Muscle of leg (tissue), 11 donors: ENCODE results near the gene CCDC28B. TPM values are rescaled to one million over a fixed set of nuclear protein-coding genes. Genes with fewer than 3 reads are reported as not detected.

Experiments
- DNase-seq: peaks from one replicate; pipeline ENCODE4 v3.0.0; 2013
- H3K27ac ChIP-seq: one replicate; pipeline ENCODE4 v1.5.1; 2013; ENCODE audit warnings: mild to moderate bottlenecking, low read length, control low read depth
- H3K27me3 ChIP-seq: one replicate; pipeline ENCODE4 v1.6.1; 2013; ENCODE audit warnings: low read length; ENCODE audit not compliant: control insufficient read depth, insufficient read depth
- H3K36me3 ChIP-seq: one replicate; pipeline ENCODE4 v1.6.1; 2013; ENCODE audit warnings: low read length; ENCODE audit not compliant: control insufficient read depth, insufficient read depth
- H3K4me1 ChIP-seq: one replicate; pipeline ENCODE4 v1.6.1; 2013; ENCODE audit warnings: low read length; ENCODE audit not compliant: control insufficient read depth, insufficient read depth
- H3K4me3 ChIP-seq: one replicate; pipeline ENCODE4 v1.5.1; 2013; ENCODE audit warnings: low read length, control low read depth
- H3K9me3 ChIP-seq: replicated peaks from 2 replicates; pipeline ENCODE4 v1.6.1; 2013; ENCODE audit warnings: low read depth, low read length; ENCODE audit not compliant: control insufficient read depth
- WGBS: methylation state at CpG from one replicate; pipeline ENCODE4 v1.1.5; 2013; ENCODE audit warnings: missing lambda C conversion rate; ENCODE audit not compliant: insufficient coverage; 5-methylcytosine and 5-hydroxymethylcytosine counted together
- polyA plus RNA-seq, 8 donors: library from polyadenylated mRNA; unstranded; fragments of 120-200 nt; gene quantifications; one replicate each; pipeline versions ENCODE4 v1.2.1 to v1.2.3, GENCODE V29; 2013; ENCODE audit warnings: inconsistent platforms in 1 of 8, low replicate concordance in 1 of 8; ENCODE audit not compliant: insufficient read length in 8 of 8, insufficient read depth in 1 of 8
- total RNA-seq: library from RNA; stranded (reverse); fragments of 120-200 nt; gene quantifications from one replicate; pipeline ENCODE4 v1.2.4, GENCODE V29; 2013

Gene CCDC28B
- total and polyA plus RNA-seq, 9 donors, result 31.9 to 70.0 (median 46.8) TPM

DNA sequence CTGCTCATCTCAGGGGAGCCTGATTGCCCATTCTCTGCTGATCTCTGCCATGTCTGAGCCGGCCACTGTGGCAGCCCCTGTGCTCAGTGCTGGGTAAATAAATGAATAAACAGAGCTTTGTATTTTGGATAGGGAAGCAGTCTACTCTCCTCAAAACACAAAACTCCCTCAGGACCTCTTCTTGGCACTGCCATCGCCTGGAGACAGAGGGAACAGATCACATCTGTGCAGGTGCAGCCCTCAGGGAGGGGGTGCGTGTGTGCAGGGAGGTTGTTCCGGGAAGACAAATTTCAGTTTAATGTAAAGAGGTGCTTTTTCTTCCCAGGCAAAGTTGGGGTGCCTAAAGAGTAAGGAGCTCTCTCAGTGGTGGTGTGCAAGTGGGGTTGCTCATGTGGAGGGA, 38.9 kb downstream of the CCDC28B start:
- no peak for DNase-seq
- H3K36me3 ChIP-seq, result peaks cover 14% of the 10 kb centered on the region
- H3K4me1 ChIP-seq, result peaks cover 36% of the 10 kb centered on the region
- H3K27ac ChIP-seq, result peak overlapping the region; percentile 91
- H3K4me3 ChIP-seq, result no peak overlapping the region
- no peaks in the 10 kb centered on the region for H3K9me3 ChIP-seq
- H3K27me3 ChIP-seq, result no peaks in the 10 kb centered on the region
- WGBS, result 39% methylated on average over 2 of the region's 4 CpGs

- Histone ChIP-seq H3K27me3 (no peaks in the 10 kb centered on the region), H3K4me3 (peak overlapping the region; percentile 78), H3K27ac (peak overlapping the region; percentile 91), H3K9me3 (no peaks in the 10 kb centered on the region), H3K36me3 (peaks cover 11% of the 10 kb centered on the region), H3K4me1 (peaks cover 36% of the 10 kb centered on the region)
- no peak for DNase-seq
- 15% methylated on average over 19 of the region's 20 CpGs for WGBS
These were observed 39.4 kb downstream of the CCDC28B start for GRCh38 chr1:32239790-32240139.

DNA sequence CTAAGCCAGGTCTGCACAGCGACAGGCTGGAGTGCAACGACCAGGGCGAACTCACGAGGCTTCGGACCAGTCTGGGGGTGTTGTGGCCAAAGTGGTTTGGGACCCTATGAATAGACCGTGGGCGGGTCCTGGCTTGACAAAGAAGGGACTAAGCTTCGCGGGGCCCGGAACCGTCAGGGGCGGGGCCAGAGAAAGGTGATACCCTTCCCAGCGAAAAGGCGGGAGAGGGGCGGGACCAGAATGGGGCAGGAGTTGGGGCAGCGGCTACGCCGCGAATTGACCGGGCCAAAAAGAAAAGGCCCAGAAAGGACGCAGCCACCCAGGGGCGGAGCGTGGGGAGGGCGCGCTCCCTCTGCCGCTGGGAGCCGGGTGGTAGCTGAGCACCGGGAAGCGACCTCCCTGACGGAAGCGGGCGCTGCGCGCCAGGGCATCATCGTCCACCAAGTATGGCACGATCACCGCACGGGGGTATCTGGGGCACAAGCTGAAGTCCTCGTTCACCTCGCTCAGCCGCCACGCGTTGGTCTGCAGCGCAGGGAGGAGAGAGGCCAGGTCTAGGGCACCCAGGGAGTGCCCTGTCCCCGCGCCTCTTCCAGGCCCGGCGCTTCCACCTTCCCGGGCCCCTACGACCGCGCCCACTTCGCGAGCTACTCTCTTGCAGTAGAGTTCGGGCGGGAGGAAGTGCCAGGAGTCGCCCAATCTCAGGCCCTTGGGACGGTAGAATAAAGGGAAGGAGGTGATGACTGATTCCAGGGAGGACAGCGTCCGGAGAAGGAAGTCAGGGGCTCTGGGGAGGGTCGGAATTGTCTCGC, 40.0 kb downstream of the CCDC28B start:
- DNase-seq, result peak; percentile 77
- peak overlapping the region; percentile 78 for H3K4me3 ChIP-seq
- WGBS, result 1% methylated on average over 58 of the region's 62 CpGs
- no peaks in the 10 kb centered on the region for H3K27me3 ChIP-seq
- peaks cover 36% of the 10 kb centered on the region for H3K4me1 ChIP-seq
- peak overlapping the region; percentile 91 for H3K27ac ChIP-seq
- no peaks in the 10 kb centered on the region for H3K9me3 ChIP-seq
- peaks cover 8% of the 10 kb centered on the region for H3K36me3 ChIP-seq

DNA sequence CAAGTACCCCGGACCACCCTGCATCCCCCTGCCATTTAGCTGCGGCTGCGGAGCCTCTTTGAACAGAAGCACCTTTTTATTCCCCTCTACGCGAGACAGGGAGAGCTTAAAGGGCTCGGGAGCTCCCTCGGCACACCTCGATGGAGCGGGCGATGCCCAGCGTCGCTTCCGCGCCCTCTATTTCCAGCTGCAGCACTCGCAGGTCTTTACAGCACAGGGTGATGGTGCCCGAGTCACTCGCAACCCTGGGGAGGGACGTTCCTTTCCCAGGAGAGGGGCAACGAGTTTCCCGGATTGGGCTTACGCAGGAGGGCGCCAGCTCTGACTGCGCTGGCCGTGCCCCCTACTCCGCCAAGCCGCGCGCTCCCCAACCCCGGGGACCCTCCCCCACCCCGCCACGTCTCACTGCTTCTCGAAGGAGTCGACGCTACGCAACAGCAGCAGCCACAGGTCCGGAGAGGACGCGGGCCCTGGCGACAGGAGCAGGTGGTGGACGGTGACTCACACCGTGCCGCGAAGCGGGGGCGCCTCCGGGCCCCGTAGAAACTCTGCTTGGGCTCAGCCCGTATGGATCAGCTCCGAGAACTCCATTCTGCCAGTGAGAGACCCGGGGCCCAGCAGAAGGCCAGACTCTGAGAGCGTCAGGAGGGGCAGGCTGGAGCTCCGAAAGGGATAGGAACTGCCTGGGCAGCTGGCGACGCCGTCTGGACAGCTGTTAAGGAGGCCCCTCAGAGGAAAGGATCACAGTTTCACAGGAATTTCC, 40.8 kb downstream of the CCDC28B start:
- H3K4me1 ChIP-seq, result peaks cover 37% of the 10 kb centered on the region
- no peaks in the 10 kb centered on the region for H3K27me3 ChIP-seq
- under 1% methylated on average over 52 of the region's 55 CpGs for WGBS
- peak overlapping the region; percentile 91 for H3K27ac ChIP-seq
- DNase-seq, result peak; percentile 86
- no peaks in the 10 kb centered on the region for H3K9me3 ChIP-seq
- H3K36me3 ChIP-seq, result peaks cover 6% of the 10 kb centered on the region
- peak overlapping the region; percentile 78 for H3K4me3 ChIP-seq

- Histone ChIP-seq H3K9me3 (no peaks in the 10 kb centered on the region), H3K27me3 (no peaks in the 10 kb centered on the region), H3K27ac (peak overlapping the region; percentile 7), H3K36me3 (peaks cover 4% of the 10 kb centered on the region), H3K4me3 (no peak overlapping the region), H3K4me1 (peaks cover 46% of the 10 kb centered on the region)
- DNase-seq, result peak; percentile 85
- 80% methylated on average over 1 of the region's 7 CpGs for WGBS
These were observed 42.0 kb downstream of the CCDC28B start for GRCh38 chr1:32242341-32242851.

GRCh38 chr1:32246888-32247273, 46.5 kb downstream of the CCDC28B start, which contains the start of gene FAM167B:
TSS of gene FAM167B (plus strand) at chr1:32247222. CDS start at chr1:32247422, 200 bp downstream.
- Histone ChIP-seq H3K4me3 (no peak within 1 kb of the TSS), H3K27ac (peak within 1 kb of the TSS; percentile 82), H3K36me3 (no peaks in the 10 kb centered on the region), H3K27me3 (peaks cover 2% of the 10 kb centered on the region), H3K9me3 (no peaks in the 10 kb centered on the region), H3K4me1 (peaks cover 48% of the 10 kb centered on the region)
- peak; percentile 70 for DNase-seq
- WGBS, result 41% methylated on average over 2 of the region's 3 CpGs

DNA sequence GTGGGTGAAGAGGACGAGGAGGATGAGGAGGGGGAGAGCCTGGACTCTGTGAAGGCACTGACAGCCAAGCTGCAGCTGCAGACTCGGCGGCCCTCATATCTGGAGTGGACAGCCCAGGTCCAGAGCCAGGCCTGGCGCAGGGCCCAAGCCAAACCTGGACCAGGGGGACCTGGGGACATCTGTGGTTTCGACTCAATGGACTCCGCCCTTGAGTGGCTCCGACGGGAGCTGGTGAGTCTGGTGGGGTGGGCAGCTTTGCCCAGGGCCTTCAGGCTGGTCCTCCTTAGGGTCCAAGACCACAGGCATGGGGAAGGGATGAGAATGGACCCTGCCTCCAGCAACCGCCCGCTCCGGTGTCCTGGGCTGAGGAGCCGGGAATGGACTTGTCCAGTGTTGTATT, 47.1 kb downstream of the CCDC28B start:
- WGBS, result 43% methylated on average over 8 of the region's 12 CpGs
- Histone ChIP-seq H3K9me3 (no peaks in the 10 kb centered on the region), H3K4me3 (no peak overlapping the region), H3K27me3 (peaks cover 2% of the 10 kb centered on the region), H3K36me3 (no peaks in the 10 kb centered on the region), H3K4me1 (peaks cover 46% of the 10 kb centered on the region), H3K27ac (peak overlapping the region; percentile 82)
- no peak for DNase-seq

DNA sequence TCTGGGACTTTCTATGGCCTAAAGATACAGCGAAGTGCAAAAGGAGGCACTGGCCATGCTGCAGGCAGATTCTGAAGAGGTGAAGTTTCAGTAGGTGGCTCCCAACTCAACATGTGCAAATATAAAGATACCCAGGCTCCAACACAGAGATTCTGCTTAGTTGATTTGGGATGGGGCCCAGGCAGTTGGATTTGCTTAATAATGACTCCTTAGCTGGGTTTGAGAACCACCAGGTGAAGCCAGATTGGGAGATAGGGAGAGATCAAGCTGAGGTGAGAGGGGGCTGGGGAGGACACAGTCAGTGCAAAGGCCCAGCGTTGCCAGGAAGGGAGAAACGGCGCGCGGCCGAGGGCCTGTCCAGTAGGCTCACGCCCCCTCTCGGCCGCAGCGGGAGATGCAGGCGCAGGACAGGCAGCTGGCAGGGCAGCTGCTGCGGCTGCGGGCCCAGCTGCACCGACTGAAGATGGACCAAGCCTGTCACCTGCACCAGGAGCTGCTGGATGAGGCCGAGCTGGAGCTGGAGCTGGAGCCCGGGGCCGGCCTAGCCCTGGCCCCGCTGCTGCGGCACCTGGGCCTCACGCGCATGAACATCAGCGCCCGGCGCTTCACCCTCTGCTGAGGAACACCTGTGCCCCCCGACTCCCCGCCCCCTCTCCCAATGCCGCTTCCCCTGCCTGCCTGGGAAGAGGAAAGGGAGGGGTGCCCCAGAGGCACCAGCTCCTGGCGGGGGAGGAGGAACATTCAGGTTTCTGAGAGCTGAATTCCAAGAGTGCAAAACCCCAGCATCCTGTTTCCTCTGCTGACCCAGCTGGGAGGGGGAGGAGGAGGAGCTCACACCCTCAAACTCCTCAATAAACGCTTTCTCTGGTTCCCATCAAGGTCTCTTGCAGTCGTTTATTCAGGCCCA, 47.8 kb downstream of the CCDC28B start:
- peaks cover 2% of the 10 kb centered on the region for H3K27me3 ChIP-seq
- H3K9me3 ChIP-seq, result no peaks in the 10 kb centered on the region
- H3K4me1 ChIP-seq, result peaks cover 44% of the 10 kb centered on the region
- H3K27ac ChIP-seq, result peak overlapping the region; percentile 82
- no peak overlapping the region for H3K4me3 ChIP-seq
- DNase-seq, result peak; percentile 68
- no peaks in the 10 kb centered on the region for H3K36me3 ChIP-seq
- WGBS, result 3% methylated on average over 15 of the region's 31 CpGs

- H3K4me1 ChIP-seq, result peaks cover 44% of the 10 kb centered on the region
- H3K36me3 ChIP-seq, result no peaks in the 10 kb centered on the region
- H3K4me3 ChIP-seq, result no peak overlapping the region
- H3K27me3 ChIP-seq, result peaks cover 2% of the 10 kb centered on the region
- peak; percentile 64 for DNase-seq
- peak overlapping the region; percentile 90 for H3K27ac ChIP-seq
- no peaks in the 10 kb centered on the region for H3K9me3 ChIP-seq
- 37% methylated on average over 7 of the region's 9 CpGs for WGBS
These were observed 49.6 kb downstream of the CCDC28B start for GRCh38 chr1:32249831-32250525.
